SK-N-SH treated with all-trans-retinoic acid at 6 μM for 48 hours (cell line): ENCODE data around the gene ST6GALNAC2.

ENCODE experiments used
- BACH2 ChIP-seq: fragments of 250-450 bp; sonication (Bioruptor Pico); IDR thresholded peaks from 2 replicates; pipeline ENCODE4 v1.9.0; 2021; ENCODE audit warnings: mild to moderate bottlenecking, borderline replicate concordance
- CSDC2 ChIP-seq: fragments of 250-450 bp; sonication (Bioruptor Pico); IDR thresholded peaks from 2 replicates; pipeline ENCODE4 v1.5.0; 2020; ENCODE audit warnings: mild to moderate bottlenecking, moderate library complexity
- RARB ChIP-seq: fragments of 250-450 bp; sonication (Bioruptor Pico); IDR thresholded peaks from 2 replicates; pipeline ENCODE4 v1.8.0; 2021; ENCODE audit warnings: mild to moderate bottlenecking, moderate library complexity
- TOX ChIP-seq: fragments of 250-450 bp; sonication (Bioruptor Pico); IDR thresholded peaks from 2 replicates; pipeline ENCODE4 v1.8.0; 2021; ENCODE audit warnings: mild to moderate bottlenecking, moderate library complexity, borderline replicate concordance
- ZNF565 ChIP-seq: fragments of 450-650 bp; formaldehyde crosslinking; conservative IDR thresholded peaks from 2 replicates; pipeline ENCODE4 v1.5.0; 2020; ENCODE audit warnings: low read depth, mild to moderate bottlenecking, moderate library complexity

GRCh38 chr17:76576189-76576588 is 9.5 kb downstream of the ST6GALNAC2 start:
- TF ChIP-seq TOX (no peak), RARB (CRISPR knock-in tag) (no peak), ZNF565 (CRISPR knock-in tag) (no peak), BACH2 (CRISPR knock-in tag) (no peak), CSDC2 (CRISPR knock-in tag) (no peak)
